Lower leg skin (tissue), 4 donors: ENCODE measurements around the gene TBX6. TPM values are rescaled to one million over a fixed set of nuclear protein-coding genes. Genes with fewer than 3 reads are reported as not detected.
A peak's percentile ranks its signal among the peaks of the same experiment; 100 is the strongest.

Experiments
- DNase-seq, 2 donors: peaks; one replicate each; pipeline ENCODE4 v3.0.0-alpha.2; 2019; ENCODE audit warnings: low spot score in 2 of 2
- H3K4me3 ChIP-seq: fragments of 200-600 bp; sonication (generic); 2 replicates; pipeline ENCODE4 v1.5.1; 2017; ENCODE audit warnings: mild to moderate bottlenecking, low read depth; ENCODE audit not compliant: poor library complexity, severe bottlenecking
- POLR2A ChIP-seq, 2 donors: fragments of 450-650 bp; IDR thresholded peaks; one replicate each; pipeline ENCODE4 v1.6.1; 2016 to 2017; ENCODE audit warnings: antibody characterized with exemption in 2 of 2, mild to moderate bottlenecking in 1 of 2, moderate library complexity in 1 of 2
- WGBS, 2 donors: methylation state at CpG; one replicate each; pipeline ENCODE4 v1.1.5; 2018; 5-methylcytosine and 5-hydroxymethylcytosine counted together
- intact Hi-C: fragments of 100-400 bp; cut with DNase I; formaldehyde crosslinking; loops from one replicate; pipeline ENCODE4 v1.15.0; 2023; ENCODE audit warnings: low total_unique reads
- total RNA-seq, 4 donors: library from RNA; depleted of rRNA; stranded (reverse); fragments of >200 nt; gene quantifications; one replicate each; pipeline ENCODE4 v1.1.0, GENCODE V29; 2016
- TF ChIP-seq, protein P1 (sequence below), 3 donors: fragments of 450-650 bp; IDR thresholded peaks; one replicate each; pipeline ENCODE4 v1.5.1; 2016; ENCODE audit warnings: antibody characterized with exemption in 3 of 3, mild to moderate bottlenecking in 3 of 3, moderate library complexity in 2 of 3

Gene TBX6
- total RNA-seq, 4 donors from 2014 or later, result 2.6 to 7.2 (median 3.8) TPM

DNA sequence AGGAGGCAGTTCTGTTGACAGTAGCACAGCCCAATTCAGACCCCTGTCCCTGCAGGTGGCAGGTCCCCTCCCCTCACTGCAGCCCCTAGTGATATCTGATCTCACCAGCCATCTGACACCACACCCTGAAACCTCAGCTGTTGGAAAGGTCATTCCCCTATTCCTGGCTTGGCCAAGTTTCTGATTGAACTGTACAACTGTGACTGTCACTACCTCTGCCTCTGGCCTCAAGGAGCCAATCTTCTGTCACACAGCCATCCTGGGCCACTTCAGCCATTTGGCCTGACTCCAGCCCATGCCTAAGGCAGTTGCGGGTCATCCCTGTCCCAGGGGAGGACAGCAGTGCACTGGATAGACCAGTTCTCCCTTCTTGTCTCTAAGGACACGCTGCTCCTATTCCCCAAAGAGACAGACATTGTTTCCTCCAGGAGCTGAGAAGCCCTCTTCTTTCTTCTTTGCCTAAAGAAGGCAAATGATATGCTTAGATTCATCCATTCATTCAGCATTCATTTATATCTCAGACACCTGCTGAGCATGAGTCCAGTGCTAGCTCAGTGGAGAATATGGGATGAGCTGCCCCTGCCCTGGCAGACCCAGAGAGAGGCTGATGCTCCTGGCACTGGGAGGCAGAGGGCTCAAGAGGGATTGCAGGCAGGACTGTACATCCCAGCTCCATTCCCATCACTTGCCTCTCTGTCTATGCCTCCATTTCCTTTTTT, 30.7 kb downstream of the TBX6 start:
- TF ChIP-seq, protein P1, sequence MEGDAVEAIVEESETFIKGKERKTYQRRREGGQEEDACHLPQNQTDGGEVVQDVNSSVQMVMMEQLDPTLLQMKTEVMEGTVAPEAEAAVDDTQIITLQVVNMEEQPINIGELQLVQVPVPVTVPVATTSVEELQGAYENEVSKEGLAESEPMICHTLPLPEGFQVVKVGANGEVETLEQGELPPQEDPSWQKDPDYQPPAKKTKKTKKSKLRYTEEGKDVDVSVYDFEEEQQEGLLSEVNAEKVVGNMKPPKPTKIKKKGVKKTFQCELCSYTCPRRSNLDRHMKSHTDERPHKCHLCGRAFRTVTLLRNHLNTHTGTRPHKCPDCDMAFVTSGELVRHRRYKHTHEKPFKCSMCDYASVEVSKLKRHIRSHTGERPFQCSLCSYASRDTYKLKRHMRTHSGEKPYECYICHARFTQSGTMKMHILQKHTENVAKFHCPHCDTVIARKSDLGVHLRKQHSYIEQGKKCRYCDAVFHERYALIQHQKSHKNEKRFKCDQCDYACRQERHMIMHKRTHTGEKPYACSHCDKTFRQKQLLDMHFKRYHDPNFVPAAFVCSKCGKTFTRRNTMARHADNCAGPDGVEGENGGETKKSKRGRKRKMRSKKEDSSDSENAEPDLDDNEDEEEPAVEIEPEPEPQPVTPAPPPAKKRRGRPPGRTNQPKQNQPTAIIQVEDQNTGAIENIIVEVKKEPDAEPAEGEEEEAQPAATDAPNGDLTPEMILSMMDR (IDR thresholded peaks at IDR 0.05), result no peak
- TF ChIP-seq POLR2A (IDR thresholded peaks at IDR 0.05), result no peak
- DNase-seq, result no peak
- WGBS, 2 donors, result 60 to 61% methylated on average over 2 of the region's 2 CpGs
- no peak overlapping the region for H3K4me3 ChIP-seq
- intact Hi-C loops, result loop anchor here (5.0 kb wide), 1 partner anchor 99 kb away; the partner anchor contains the start of gene TMEM219

DNA sequence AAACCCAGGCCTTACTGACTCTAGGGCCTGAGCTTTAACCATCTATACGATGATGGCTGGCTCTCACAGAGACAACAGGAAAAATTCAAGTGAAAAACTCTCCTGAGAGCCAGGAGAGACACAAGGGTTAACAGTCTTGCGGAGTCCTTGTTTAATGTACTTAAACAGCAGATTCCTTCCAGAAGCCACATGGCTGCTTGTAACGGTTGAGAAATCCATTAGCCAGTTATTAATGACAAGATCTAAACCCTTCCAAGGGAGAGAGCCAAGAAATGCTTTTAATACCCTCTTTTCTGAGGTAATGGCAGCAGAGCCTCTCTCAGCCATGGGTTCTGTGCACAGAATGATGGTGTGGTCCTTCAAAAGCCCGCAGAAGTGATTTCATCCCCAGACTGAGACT, 31.4 kb downstream of the TBX6 start:
- no peak overlapping the region for H3K4me3 ChIP-seq
- TF ChIP-seq, protein P1 (IDR thresholded peaks at IDR 0.05), result no peak
- TF ChIP-seq POLR2A (IDR thresholded peaks at IDR 0.05), result no peak
- DNase-seq, result no peak
- intact Hi-C loops, result loop anchor here (5.0 kb wide), 1 partner anchor 98 kb away; the partner anchor contains the start of gene TMEM219
- WGBS, 2 donors, result 74 to 81% methylated on average over 4 of the region's 4 CpGs

DNA sequence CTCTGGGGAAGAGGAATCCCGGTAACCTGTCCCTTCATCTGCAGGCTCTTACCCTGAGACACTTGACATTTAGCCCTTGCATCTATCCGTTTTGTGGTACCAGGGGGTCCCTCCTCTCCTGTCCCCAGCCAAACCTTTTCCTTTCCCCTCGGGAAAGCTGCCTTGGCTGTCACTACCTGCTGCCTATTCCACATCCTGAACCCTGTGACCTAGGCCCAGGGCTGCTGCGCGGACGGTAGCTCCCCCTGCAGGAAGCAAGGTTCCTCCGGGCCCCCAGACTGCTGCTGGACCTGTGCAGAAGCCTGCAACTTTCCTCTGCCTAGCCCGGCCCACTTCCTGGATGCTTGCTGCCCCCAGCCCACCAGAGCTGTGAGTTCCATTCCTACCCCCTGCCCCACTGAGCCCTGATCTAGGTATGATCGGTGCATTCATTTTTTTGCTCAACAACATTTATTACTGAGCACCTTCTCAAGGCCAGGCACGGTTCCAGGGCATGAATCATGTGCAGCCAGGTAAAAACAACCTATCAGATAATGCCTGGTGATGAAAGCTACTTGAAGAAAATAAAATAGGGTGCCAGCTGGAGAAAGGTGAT, 36.7 kb downstream of the TBX6 start:
- no peak for DNase-seq
- H3K4me3 ChIP-seq, result no peak overlapping the region
- no peak for TF ChIP-seq POLR2A (IDR thresholded peaks at IDR 0.05)
- TF ChIP-seq, protein P1 (IDR thresholded peaks at IDR 0.05), result no peak
- 32 to 40% methylated on average over 10 of the region's 10 CpGs for WGBS, 2 donors
- intact Hi-C loops, result no loop called here

DNA sequence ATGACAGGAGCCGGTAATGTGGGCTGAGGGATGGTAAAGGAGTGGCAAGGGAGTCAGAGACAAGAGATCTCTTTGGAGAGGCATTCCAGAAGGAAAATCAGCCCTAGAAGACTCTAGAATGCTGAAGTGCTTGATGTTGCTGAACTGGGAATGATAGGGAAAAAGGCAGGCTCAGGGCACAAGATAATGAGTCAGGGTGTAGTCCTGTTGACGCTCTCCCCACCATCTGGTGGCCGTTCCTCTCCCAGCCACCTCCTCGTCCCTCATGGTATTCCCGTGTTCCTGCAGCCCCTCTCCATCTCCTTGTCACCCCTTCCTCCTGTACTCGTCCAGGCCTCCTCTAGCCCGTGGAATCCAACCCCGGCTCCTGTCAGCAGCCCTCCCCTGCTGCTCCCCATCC, 37.3 kb downstream of the TBX6 start:
- 76 to 80% methylated on average over 8 of the region's 8 CpGs for WGBS, 2 donors
- intact Hi-C loops, result no loop called here
- TF ChIP-seq, protein P1 (IDR thresholded peaks at IDR 0.05), result no peak
- TF ChIP-seq POLR2A (IDR thresholded peaks at IDR 0.05), result no peak
- H3K4me3 ChIP-seq, result no peak overlapping the region
- DNase-seq, result no peak

DNA sequence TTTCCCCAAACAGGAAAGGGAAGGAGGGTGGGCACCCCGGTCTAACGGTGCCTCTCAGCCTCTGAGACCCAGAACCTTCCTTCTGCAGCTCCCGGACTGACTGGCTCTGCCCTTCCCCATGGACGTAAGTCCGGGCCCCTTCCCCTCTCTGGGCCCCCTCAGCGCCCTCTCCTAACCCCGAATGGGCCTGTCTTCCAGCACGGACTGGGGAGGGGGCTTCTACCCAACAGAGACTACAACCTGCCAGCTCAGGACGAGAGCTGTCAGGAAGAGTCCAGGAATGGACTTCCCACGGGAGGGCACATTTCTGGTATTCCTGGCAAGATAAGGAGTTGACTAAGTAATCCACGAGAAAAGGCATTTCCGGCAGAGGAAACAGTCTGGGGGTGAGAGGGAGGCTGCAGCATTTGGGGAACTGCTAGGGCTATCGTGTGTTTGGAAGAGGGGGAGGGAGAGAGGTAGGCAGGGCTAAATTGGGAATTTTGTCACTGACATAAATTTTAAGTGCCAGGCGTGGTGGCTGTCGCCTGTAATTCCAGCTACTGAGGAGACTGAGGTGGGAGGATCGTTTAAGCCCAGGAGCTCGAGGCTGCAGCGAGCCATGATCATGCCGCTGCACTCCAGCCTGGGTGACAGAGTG, 38.2 kb downstream of the TBX6 start:
- intact Hi-C loops, result no loop called here
- WGBS, 2 donors, result 2 to 8% methylated on average over 19 of the region's 19 CpGs
- DNase-seq, result no peak
- H3K4me3 ChIP-seq, result peak overlapping the region; percentile 50
- TF ChIP-seq, protein P1 (IDR thresholded peaks at IDR 0.05), result no peak
- no peak for TF ChIP-seq POLR2A (IDR thresholded peaks at IDR 0.05)
